HepG2 (cell line): ENCODE measurements around the gene CFAP210.
A peak's percentile ranks its signal among the peaks of the same experiment; 100 is the strongest.

Experiments
- ASH2L ChIP-seq: fragments of 300-600, 200-600 bp; sonication (generic); IDR thresholded peaks from 2 replicates; pipeline ENCODE4 v1.7.0; 2017; ENCODE audit warnings: low read depth, mild to moderate bottlenecking, moderate library complexity, mixed read lengths, low read length; ENCODE audit not compliant: insufficient read length
- CEBPB ChIP-seq: IDR thresholded peaks from 2 replicates; pipeline ENCODE4 v1.6.1; 2011; ENCODE audit warnings: low read depth, low read length, improper control_type of control experiment, borderline replicate concordance
- EZH2 ChIP-seq: conservative IDR thresholded peaks from 2 replicates; pipeline ENCODE4 v1.6.1; 2012; ENCODE audit warnings: mild to moderate bottlenecking, low read depth, low read length, moderate library complexity
- KAT7 ChIP-seq: IDR thresholded peaks from 2 replicates; pipeline ENCODE4 v1.6.1; 2018; ENCODE audit warnings: borderline replicate concordance, missing compliant biosample characterization
- PCBP1 ChIP-seq: fragments of 200-400 bp; formaldehyde crosslinking; IDR thresholded peaks from 2 replicates; pipeline ENCODE4 v1.6.1; 2017; ENCODE audit warnings: mild to moderate bottlenecking, low read depth, low read length, borderline replicate concordance
- POLR2A ChIP-seq, 2 experiments: IDR thresholded peaks; 2 replicates each; pipeline ENCODE4 v1.6.1; 2011; ENCODE audit warnings: low read depth in 2 of 2, low read length in 2 of 2, mild to moderate bottlenecking in 1 of 2, moderate library complexity in 1 of 2; ENCODE audit not compliant: insufficient read depth in 1 of 2
- SUZ12 ChIP-seq: fragments of 150-350 bp; IDR thresholded peaks from 2 replicates; pipeline ENCODE4 v1.6.1; 2014; ENCODE audit warnings: low read depth, low read length
- TARDBP ChIP-seq: sonication (generic); formaldehyde crosslinking; IDR thresholded peaks from 2 replicates; pipeline ENCODE4 v1.8.0; 2022; ENCODE audit warnings: mild to moderate bottlenecking, missing genetic modification reagents
- ZNF687 ChIP-seq: sonication (generic); formaldehyde crosslinking; IDR thresholded peaks from 2 replicates; pipeline ENCODE4 v1.5.1; 2020; ENCODE audit warnings: mild to moderate bottlenecking, missing genetic modification reagents, moderate library complexity
- ZNF772 ChIP-seq: sonication (generic); formaldehyde crosslinking; IDR thresholded peaks from 2 replicates; pipeline ENCODE4 v1.5.0; 2020; ENCODE audit warnings: mild to moderate bottlenecking, missing genetic modification reagents
- TF ChIP-seq, protein P1 (sequence below): sonication (generic); IDR thresholded peaks from 2 replicates; pipeline ENCODE4 v1.6.1; 2016; ENCODE audit warnings: low read depth, borderline replicate concordance
- TF ChIP-seq, protein P2 (sequence below): sonication (generic); formaldehyde crosslinking; IDR thresholded peaks from 2 replicates; pipeline ENCODE4 v1.4.0; 2020; ENCODE audit warnings: missing genetic modification reagents

DNA sequence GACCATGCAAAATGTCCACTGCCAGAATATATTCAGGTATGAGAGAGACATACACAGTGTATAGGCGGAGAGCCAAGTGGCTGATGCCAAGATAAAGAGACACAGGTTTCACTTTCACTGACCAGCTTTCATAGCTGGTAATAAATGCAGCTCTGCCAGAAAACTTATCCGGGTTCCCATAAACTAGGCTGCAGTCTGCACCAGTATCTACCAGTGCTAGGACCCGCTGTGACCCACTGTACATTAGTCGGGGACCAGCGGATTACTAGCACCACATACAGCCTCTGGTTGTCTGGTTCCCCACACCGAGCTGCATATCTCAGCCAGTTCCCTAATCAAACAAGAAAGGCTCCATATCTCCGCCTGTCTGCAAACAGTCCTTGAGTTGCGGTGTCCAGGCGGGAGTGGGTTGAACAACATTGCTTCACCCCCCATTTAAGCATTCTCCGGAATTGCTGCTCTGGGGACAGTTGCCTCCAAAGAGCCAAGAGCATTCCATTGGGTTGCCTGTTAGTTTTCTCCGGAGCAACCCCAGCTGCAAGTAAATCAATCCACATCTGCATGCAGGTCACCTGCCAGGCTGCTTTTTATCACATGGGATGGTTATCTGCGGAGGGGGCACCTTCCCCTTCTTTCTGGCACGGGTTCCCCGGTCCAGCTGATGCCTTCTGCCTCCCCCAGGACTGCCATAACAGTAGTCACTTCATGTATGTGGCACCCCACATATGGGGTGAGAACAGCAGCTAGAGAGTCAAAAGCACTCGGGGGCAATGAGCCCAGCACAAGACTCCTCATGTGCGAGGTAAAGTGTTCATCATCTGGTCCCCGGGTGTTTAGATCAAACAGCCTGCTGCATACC lies 21.4 kb upstream of the CFAP210 start:
- TF ChIP-seq, protein P1, sequence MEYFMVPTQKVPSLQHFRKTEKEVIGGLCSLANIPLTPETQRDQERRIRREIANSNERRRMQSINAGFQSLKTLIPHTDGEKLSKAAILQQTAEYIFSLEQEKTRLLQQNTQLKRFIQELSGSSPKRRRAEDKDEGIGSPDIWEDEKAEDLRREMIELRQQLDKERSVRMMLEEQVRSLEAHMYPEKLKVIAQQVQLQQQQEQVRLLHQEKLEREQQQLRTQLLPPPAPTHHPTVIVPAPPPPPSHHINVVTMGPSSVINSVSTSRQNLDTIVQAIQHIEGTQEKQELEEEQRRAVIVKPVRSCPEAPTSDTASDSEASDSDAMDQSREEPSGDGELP: peak; percentile 34; the same call in 1 of the 2 replicates
- TF ChIP-seq POLR2A (IDR thresholded peaks at IDR 0.05; ENCODE audit: insufficient read depth in 1 of 2, low read depth in 2 of 2, low read length in 2 of 2): peak in 1 of 2 experiments; percentile 55; a peak in 1 of 4 replicates
- TF ChIP-seq, protein P2, sequence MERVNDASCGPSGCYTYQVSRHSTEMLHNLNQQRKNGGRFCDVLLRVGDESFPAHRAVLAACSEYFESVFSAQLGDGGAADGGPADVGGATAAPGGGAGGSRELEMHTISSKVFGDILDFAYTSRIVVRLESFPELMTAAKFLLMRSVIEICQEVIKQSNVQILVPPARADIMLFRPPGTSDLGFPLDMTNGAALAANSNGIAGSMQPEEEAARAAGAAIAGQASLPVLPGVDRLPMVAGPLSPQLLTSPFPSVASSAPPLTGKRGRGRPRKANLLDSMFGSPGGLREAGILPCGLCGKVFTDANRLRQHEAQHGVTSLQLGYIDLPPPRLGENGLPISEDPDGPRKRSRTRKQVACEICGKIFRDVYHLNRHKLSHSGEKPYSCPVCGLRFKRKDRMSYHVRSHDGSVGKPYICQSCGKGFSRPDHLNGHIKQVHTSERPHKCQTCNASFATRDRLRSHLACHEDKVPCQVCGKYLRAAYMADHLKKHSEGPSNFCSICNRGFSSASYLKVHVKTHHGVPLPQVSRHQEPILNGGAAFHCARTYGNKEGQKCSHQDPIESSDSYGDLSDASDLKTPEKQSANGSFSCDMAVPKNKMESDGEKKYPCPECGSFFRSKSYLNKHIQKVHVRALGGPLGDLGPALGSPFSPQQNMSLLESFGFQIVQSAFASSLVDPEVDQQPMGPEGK (CRISPR knock-in tag): peak; percentile 97
- no peak for TF ChIP-seq SUZ12
- peak; percentile 56; the same call in 1 of the 2 replicates for TF ChIP-seq KAT7 (CRISPR knock-in tag)
- no peak for TF ChIP-seq PCBP1
- peak; percentile 75 for TF ChIP-seq ASH2L
- TF ChIP-seq ZNF772: peak; percentile 37; the same call in 1 of the 2 replicates
- TF ChIP-seq ZNF687 (CRISPR knock-in tag): peak; percentile 35
- peak; percentile 93 for TF ChIP-seq CEBPB
- no peak for TF ChIP-seq EZH2
- TF ChIP-seq TARDBP: peak; percentile 69; the same call in 1 of the 2 replicates
